ENCODE results near the gene INAVA.

DNA sequence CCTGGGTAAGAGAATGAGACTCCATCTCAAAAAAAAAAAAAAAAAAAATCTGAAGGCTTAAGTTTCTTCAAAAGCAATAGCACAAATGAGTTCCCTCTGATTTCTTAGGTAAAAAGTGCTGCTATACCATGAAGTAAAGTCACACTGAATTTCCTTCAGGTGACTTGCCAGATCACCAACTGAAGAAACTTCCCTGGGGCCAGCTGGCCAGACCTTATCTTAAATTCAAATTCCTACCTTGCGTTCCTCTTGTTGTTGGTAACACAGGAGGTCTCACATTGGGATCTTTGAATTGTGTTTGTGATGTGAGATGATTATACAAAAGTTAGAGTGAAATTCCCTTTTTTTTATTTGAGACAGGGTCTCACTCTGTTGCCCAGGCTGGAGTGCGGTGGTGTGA is 11.8 kb downstream of the INAVA start:
- TF ChIP-seq, protein P1, sequence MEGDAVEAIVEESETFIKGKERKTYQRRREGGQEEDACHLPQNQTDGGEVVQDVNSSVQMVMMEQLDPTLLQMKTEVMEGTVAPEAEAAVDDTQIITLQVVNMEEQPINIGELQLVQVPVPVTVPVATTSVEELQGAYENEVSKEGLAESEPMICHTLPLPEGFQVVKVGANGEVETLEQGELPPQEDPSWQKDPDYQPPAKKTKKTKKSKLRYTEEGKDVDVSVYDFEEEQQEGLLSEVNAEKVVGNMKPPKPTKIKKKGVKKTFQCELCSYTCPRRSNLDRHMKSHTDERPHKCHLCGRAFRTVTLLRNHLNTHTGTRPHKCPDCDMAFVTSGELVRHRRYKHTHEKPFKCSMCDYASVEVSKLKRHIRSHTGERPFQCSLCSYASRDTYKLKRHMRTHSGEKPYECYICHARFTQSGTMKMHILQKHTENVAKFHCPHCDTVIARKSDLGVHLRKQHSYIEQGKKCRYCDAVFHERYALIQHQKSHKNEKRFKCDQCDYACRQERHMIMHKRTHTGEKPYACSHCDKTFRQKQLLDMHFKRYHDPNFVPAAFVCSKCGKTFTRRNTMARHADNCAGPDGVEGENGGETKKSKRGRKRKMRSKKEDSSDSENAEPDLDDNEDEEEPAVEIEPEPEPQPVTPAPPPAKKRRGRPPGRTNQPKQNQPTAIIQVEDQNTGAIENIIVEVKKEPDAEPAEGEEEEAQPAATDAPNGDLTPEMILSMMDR (IDR thresholded peaks at IDR 0.05; ENCODE audit: low read depth, low read length, poor library complexity, severe bottlenecking), result no peak
- TF ChIP-seq EZH2phosphoT487 (IDR thresholded peaks at IDR 0.05; ENCODE audit: borderline replicate concordance, low read length), result no peak

All from DOHH2 (cell line).